ENCODE results near the gene YJU2.
"Not testable (repeated sequence)": the region's sequence is repeated elsewhere in the genome, so short reads cannot be mapped to it uniquely, and the experiment has no call there.

YJU2 gene

GRCh38 chr19:4227771-4228170 is 19.1 kb upstream of the YJU2 start:
- FAIRE-seq: no peak
- no peak for DNase-seq (ENCODE audit: insufficient read length, low spot score)

GRCh38 chr19:4228765-4229178 is 18.1 kb upstream of the YJU2 start:
- DNase-seq (ENCODE audit: insufficient read length, low spot score): no peak
- no peak for FAIRE-seq

DNA sequence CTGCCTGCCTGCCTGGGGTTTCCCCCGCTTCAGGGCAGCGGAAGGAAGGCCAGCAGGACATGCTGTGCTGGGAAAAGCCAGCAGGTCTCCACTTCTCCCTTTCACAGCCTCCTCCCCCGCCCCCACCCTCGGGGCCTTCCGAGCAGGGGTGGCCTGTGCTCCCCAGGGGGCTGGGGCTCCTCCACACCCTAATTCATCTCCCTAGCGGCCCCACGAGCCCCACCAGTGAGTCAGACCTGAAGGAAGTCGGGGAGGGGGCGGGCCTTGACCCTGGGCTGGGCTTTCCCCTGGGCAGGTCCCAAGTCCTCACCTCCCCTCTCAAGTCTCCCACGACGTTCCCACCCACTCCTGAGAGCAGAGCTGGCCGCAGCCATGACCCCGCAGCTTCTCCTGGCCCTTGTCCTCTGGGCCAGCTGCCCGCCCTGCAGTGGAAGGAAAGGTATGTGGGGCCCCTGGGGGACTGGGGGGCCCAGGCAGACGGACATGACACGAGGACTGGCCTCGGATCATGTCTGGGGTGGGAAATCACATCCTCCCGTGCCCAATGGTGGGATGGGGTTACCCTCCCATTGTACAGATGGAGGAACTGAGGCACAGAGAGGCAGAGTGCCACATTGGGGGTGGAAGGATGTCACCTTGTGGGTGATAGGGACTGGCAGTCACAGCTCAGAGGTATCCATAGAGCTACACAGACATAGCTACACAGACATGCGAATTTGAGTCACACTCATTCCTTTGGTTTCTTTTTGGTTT is 17.5 kb upstream of the YJU2 start, which contains the start of gene EBI3:
TSS of gene EBI3 (plus strand) at position 345 of the 753 bp plus-strand sequence. CDS start at position 373, 28 bp downstream.
- DNase-seq (ENCODE audit: insufficient read length, low spot score): peak; percentile 59
- no peak for FAIRE-seq

DNA sequence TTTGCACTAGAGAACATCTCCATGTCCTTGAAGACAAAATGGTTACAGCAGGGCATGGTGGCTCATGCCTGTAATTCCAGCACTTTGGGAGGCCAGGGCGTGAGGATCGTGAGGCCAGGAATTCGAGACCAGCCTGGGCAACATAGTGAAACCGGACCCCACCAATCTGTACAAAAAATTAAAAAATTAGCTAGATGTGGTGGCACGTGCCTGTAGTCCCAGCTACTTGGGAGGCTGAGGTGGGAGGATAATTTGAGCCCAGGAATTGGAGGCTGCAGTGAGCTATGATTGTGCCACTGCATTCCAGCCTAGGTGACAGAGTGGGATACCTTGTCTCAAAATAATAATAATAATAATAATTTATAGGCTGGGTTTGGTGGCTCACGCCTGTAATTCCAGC is 16.6 kb upstream of the YJU2 start:
- FAIRE-seq; DNase-seq (ENCODE audit: insufficient read length, low spot score): not testable (repeated sequence)

DNA sequence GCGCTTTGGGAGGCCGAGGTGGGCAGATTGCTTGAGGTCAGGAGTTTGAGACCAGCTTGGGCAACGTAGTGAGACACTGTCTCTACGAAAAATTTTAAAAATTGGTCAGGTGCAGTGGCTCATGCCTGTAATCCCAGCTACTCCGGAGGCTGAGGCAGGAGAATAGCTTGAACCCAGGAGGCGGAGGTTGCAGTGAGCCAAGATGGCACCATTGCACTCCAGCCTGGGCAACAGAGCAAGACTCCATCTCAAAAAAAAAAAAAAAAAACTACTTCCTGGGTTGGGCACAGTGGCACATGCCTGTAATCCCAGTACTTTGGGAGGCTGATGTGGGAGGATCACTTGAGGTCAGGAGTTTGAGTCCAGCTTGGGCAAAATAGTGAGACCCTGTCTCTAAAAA is 15.4 kb upstream of the YJU2 start:
- DNase-seq (ENCODE audit: insufficient read length, low spot score); FAIRE-seq: not testable (repeated sequence)

GRCh38 chr19:4232139-4232538 is 14.7 kb upstream of the YJU2 start:
- not testable (repeated sequence) for DNase-seq (ENCODE audit: insufficient read length, low spot score); FAIRE-seq

DNA sequence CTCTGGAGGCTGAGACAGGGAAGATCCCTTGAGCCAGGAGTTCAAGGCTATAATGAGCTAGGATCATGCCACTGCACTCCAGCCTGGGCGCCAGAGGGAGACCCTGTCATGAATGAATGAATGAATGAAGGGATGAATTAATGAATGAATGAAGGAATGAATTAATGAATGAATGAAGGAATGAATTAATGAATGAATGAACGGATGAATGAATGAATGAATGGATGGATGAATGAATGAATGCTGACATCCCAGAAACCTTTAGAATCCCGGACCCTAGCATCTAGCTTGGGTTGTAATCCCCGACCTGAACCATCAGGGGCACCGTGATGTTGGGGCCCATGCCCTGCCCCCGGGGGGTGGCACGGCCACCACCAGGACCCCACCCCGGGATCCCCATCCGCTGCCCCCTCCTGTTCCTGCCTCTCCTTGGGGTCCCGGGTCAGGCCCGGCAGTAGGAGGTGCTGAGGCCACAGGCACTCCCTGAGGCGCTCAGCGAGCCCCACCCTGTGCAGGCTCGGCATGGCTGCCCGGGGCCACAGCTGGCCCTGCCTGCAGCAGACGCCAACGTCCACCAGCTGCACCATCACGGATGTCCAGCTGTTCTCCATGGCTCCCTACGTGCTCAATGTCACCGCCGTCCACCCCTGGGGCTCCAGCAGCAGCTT is 14.1 kb upstream of the YJU2 start:
- FAIRE-seq (no peak), DNase-seq (ENCODE audit: insufficient read length, low spot score) (no peak)

- DNase-seq (ENCODE audit: insufficient read length, low spot score): no peak
- FAIRE-seq: no peak
These were observed 13.5 kb upstream of the YJU2 start for GRCh38 chr19:4233282-4233853.

GRCh38 chr19:4234142-4234861 is 12.6 kb upstream of the YJU2 start:
- no peak for FAIRE-seq
- no peak for DNase-seq (ENCODE audit: insufficient read length, low spot score)

- FAIRE-seq (no peak), DNase-seq (ENCODE audit: insufficient read length, low spot score) (no peak)
These were observed 12.0 kb upstream of the YJU2 start for GRCh38 chr19:4234862-4235201.

- DNase-seq (ENCODE audit: insufficient read length, low spot score); FAIRE-seq: not testable (repeated sequence)
These were observed 9.4 kb upstream of the YJU2 start for GRCh38 chr19:4237510-4237909.

- DNase-seq (ENCODE audit: insufficient read length, low spot score): no peak
- FAIRE-seq: no peak
These were observed 8.0 kb upstream of the YJU2 start for GRCh38 chr19:4238831-4239230.

- DNase-seq (ENCODE audit: insufficient read length, low spot score) (no peak), FAIRE-seq (no peak)
These were observed 5.0 kb upstream of the YJU2 start for GRCh38 chr19:4241824-4242430.

- DNase-seq (ENCODE audit: insufficient read length, low spot score); FAIRE-seq: not testable (repeated sequence)
These were observed 942 bp upstream of the YJU2 start for GRCh38 chr19:4245938-4246337.

- no peak for DNase-seq (ENCODE audit: insufficient read length, low spot score)
- FAIRE-seq: no peak
These were observed 9.7 kb downstream of the YJU2 start for GRCh38 chr19:4256563-4256962.

DNA sequence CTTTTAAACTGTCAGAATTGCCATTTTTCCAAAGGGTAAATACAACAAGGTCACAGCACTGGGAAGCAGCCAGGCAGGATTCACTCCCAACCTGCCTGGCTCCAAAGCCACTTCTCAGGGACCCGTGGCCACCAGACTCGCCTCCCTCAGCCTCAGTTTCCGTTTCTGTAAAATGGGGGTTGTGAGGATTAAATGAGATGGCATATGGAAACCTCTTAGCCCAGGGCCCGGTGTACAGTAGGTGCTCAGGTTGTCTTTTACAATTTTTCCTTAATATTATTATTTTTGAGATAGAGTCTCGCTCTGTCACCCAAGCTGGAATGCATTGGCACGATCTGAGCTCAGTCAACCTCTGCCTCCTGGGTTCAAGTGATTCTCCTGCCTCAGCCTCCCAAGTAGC is 10.1 kb downstream of the YJU2 start:
- FAIRE-seq (no peak), DNase-seq (ENCODE audit: insufficient read length, low spot score) (no peak)

- FAIRE-seq: no peak
These were observed 11.3 kb downstream of the YJU2 start for GRCh38 chr19:4258181-4258580.

DNA sequence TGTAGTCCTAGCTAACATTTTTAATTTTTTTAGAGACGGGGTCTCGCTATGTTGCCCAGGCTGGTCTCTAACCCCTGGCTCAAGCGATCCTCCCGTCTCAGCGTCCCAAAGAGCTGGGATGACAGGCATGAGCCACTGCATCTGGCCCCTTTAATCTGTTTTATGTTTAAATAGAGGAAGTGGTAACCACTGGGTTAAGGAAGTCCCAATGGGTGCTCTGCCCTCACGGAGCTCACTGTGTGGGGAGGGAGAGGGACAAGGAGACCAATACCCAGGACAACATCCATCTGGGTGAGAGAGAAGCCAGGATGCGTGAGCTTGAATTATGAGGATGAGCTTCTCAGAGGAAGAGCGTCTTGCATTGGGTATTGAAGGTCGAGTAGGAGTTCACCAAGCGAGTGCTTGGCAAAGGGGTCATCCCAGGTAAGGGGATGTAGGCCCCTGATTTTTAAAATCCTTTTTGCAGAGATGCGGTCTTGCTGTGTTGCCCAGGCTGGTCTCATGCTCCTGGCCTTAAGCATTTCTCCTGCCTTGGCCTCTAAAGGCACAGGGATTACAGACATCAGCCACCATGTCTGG is 13.8 kb downstream of the YJU2 start:
- DNase-seq (ENCODE audit: insufficient read length, low spot score) (no peak), FAIRE-seq (no peak)

More at GRCh38 chr19:4258181-4258580, 11.3 kb downstream of the YJU2 start:
- DNase-seq (ENCODE audit: insufficient read length, low spot score): no peak

DNA sequence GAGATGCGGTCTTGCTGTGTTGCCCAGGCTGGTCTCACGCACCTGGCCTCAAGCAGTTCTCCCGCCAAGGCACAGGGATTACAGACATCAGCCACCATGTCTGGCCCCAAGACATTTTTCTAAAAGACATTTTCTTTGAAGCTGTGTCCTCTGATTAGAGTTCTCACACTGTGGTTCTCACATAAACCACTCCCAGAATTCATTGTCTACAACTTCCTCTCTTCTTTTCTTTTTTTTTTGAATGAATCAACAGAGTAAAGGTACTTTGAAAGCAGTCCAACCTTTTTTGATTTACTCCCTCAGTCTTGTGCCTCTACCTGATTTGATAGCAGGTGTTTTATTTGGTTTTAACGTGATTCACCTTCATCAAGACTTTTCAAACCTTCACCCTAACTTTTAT is 17.9 kb downstream of the YJU2 start:
- no peak for FAIRE-seq

DNA sequence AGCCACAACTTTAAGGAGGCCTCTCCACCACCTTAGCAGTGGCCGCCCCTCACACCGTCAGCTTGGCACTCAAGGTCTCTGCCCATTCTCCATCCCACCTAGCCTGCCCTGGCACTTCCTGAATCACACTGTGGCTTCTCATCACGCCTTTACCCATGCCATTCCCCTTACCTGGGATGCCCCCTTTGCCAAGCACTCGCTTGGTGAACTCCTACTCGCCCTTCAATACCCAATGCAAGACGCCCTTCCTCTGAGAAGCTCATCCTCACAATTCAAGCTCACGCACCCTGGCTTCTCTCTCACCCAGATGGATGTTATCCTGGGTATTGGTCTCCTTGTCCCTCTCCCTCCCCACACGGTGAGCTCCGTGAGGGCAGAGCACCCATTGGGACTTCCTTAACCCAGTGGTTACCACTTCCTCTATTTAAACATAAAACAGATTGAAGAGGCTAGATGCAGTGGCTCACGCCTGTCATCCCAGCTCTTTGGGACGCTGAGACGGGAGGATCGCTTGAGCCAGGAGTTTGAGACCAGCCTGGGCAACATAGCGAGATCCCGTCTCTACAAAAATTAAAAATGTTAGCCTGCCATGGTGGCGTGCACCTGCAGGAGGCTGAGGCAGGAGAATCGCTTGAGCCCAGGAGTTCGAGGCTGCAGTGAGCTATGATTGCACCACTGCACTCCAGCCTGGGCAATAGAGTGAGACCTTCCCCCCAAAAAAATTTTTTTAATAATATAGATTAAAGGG is 19.5 kb downstream of the YJU2 start:
- FAIRE-seq (no peak), DNase-seq (ENCODE audit: insufficient read length, low spot score) (no peak)

More for the DNA sequence above, 17.9 kb downstream of the YJU2 start:
- no peak for DNase-seq (ENCODE audit: insufficient read length, low spot score)
